ENCODE results near the gene FURIN.
A peak's percentile ranks its signal among the peaks of the same experiment; 100 is the strongest.
"Not testable (repeated sequence)": the region's sequence is repeated elsewhere in the genome, so short reads cannot be mapped to it uniquely, and the experiment has no call there.

The FURIN gene

DNA sequence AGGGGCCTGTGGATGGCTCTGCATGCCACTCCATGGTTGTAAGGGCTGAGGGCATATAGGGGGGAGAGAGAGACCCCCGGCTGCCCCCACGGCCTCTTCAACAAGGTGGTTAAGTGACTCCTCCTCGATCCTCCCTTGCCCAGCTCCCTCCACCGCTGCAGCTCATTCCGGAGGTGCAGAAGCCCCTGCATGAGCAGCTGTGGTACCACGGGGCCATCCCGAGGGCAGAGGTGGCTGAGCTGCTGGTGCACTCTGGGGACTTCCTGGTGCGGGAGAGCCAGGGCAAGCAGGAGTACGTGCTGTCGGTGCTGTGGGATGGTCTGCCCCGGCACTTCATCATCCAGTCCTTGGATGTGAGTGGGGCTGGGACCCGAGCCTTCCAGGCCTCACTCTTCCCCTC lies 22.5 kb downstream of the FURIN start:
- FAIRE-seq (no peak), DNase-seq (ENCODE audit: insufficient read length, low spot score) (no peak)
- TF ChIP-seq, protein P1, sequence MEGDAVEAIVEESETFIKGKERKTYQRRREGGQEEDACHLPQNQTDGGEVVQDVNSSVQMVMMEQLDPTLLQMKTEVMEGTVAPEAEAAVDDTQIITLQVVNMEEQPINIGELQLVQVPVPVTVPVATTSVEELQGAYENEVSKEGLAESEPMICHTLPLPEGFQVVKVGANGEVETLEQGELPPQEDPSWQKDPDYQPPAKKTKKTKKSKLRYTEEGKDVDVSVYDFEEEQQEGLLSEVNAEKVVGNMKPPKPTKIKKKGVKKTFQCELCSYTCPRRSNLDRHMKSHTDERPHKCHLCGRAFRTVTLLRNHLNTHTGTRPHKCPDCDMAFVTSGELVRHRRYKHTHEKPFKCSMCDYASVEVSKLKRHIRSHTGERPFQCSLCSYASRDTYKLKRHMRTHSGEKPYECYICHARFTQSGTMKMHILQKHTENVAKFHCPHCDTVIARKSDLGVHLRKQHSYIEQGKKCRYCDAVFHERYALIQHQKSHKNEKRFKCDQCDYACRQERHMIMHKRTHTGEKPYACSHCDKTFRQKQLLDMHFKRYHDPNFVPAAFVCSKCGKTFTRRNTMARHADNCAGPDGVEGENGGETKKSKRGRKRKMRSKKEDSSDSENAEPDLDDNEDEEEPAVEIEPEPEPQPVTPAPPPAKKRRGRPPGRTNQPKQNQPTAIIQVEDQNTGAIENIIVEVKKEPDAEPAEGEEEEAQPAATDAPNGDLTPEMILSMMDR (IDR thresholded peaks at IDR 0.05; ENCODE audit: insufficient read depth, missing control alignments), result no peak

DNA sequence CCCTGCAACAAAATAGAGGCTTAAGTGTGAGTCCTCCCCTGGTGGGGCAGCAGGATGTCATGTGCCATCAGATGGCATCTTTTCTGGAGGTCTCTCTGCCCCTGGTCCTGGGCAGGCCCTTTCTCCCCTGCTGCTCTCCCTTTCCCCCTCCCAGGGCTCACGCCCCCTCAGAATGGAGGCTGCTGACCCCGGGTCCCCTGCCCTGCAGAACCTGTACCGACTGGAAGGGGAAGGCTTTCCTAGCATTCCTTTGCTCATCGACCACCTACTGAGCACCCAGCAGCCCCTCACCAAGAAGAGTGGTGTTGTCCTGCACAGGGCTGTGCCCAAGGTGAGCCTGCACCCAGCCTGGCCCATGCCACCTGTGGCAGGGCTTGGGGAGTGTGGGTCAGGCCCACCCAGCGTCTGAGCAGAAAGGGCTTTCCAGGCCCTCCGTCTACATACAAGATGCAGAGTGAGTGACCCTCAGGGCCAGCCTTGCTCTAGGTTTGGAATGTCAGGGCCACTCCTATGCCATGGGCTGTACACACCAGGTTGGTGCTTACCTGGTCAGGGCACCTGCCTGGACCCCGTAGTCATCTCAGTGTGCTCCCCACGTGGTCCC lies 23.1 kb downstream of the FURIN start:
- TF ChIP-seq, protein P1 (IDR thresholded peaks at IDR 0.05; ENCODE audit: insufficient read depth, missing control alignments), result no peak
- no peak for DNase-seq (ENCODE audit: insufficient read length, low spot score)
- no peak for FAIRE-seq

GRCh38 chr15:90892023-90892422 lies 23.6 kb downstream of the FURIN start:
- TF ChIP-seq, protein P1 (IDR thresholded peaks at IDR 0.05; ENCODE audit: insufficient read depth, missing control alignments), result no peak
- FAIRE-seq, result no peak
- DNase-seq (ENCODE audit: insufficient read length, low spot score), result no peak

DNA sequence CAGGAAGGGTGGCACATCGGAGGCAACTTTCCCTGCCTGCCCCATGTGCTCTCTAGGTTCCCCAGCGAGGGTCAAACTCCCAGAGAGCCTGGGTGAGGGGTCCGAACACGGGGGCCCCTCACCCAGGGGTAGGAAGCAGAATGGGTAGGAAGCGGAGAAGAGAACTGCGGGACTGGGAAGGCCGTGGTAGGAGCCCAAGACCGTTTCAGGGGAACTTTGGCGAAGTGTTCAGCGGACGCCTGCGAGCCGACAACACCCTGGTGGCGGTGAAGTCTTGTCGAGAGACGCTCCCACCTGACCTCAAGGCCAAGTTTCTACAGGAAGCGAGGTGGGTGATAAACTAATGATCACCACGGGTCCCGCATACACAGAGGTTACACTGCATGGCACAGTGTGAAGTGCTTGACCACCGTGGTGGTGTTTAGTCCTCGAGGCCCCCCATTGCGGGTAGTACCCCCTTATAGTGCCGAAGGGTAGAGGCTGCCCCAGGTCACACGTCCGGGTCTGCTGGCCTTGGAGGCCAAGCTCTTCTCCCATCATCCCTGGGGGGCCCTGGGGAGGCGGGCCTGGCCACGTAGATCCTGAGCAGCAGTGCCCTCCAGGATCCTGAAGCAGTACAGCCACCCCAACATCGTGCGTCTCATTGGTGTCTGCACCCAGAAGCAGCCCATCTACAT lies 24.2 kb downstream of the FURIN start:
- FAIRE-seq, result no peak
- no peak for DNase-seq (ENCODE audit: insufficient read length, low spot score)
- TF ChIP-seq, protein P1 (IDR thresholded peaks at IDR 0.05; ENCODE audit: insufficient read depth, missing control alignments), result no peak

GRCh38 chr15:90893175-90894090 lies 25.0 kb downstream of the FURIN start:
- TF ChIP-seq, protein P1 (IDR thresholded peaks at IDR 0.05; ENCODE audit: insufficient read depth, missing control alignments), result peak; percentile 3
- DNase-seq (ENCODE audit: insufficient read length, low spot score) (no peak), FAIRE-seq (no peak)

- DNase-seq (ENCODE audit: insufficient read length, low spot score), result peak; percentile 87
- FAIRE-seq, result peak; percentile 93
- TF ChIP-seq, protein P1 (IDR thresholded peaks at IDR 0.05; ENCODE audit: insufficient read depth, missing control alignments), result peak; percentile 38
Observed at GRCh38 chr15:90895571-90896117, 27.3 kb downstream of the FURIN start.

GRCh38 chr15:90897131-90897655 lies 28.8 kb downstream of the FURIN start:
- FAIRE-seq; DNase-seq (ENCODE audit: insufficient read length, low spot score): not testable (repeated sequence)

All from D721Med (cell line).